Measurements from ENCODE around the gene CTDSPL2.
A peak's percentile ranks its signal among the peaks of the same experiment; 100 is the strongest.
"Not testable (repeated sequence)": the region's sequence is repeated elsewhere in the genome, so short reads cannot be mapped to it uniquely, and the experiment has no call there.

Gene CTDSPL2

GRCh38 chr15:44544745-44545144 is 117.3 kb downstream of the CTDSPL2 start:
- DNase-seq, result not testable (repeated sequence)

- DNase-seq, result peak; percentile 48
Observed at GRCh38 chr15:44545913-44546802, 118.7 kb downstream of the CTDSPL2 start.

- not testable (repeated sequence) for DNase-seq
Observed at GRCh38 chr15:44549152-44549551, 121.7 kb downstream of the CTDSPL2 start.

- peak; percentile 38 for DNase-seq
Observed at GRCh38 chr15:44550256-44550655, 122.8 kb downstream of the CTDSPL2 start.

GRCh38 chr15:44550734-44551133 is 123.3 kb downstream of the CTDSPL2 start:
- no peak for DNase-seq

GRCh38 chr15:44554934-44555723 is 127.7 kb downstream of the CTDSPL2 start:
- DNase-seq, result peak; percentile 20

- peak; percentile 19 for DNase-seq
Observed at GRCh38 chr15:44560926-44561325, 133.5 kb downstream of the CTDSPL2 start.

- no peak for DNase-seq
Observed at GRCh38 chr15:44565387-44566154, 138.1 kb downstream of the CTDSPL2 start.

GRCh38 chr15:44566155-44566540 is 138.7 kb downstream of the CTDSPL2 start:
- DNase-seq, result no peak

GRCh38 chr15:44568338-44568737 is 140.9 kb downstream of the CTDSPL2 start:
- DNase-seq, result no peak

GRCh38 chr15:44569316-44569715 is 141.9 kb downstream of the CTDSPL2 start:
- DNase-seq, result no peak

GRCh38 chr15:44570361-44570760 is 142.9 kb downstream of the CTDSPL2 start:
- DNase-seq, result no peak

GRCh38 chr15:44573386-44573785 is 146.0 kb downstream of the CTDSPL2 start:
- DNase-seq, result no peak

- no peak for DNase-seq
Observed at GRCh38 chr15:44574734-44575133, 147.3 kb downstream of the CTDSPL2 start.
